Endothelial cell of umbilical vein (primary cell): ENCODE data around the gene FOXJ3. TPM values are rescaled to one million over a fixed set of nuclear protein-coding genes. Genes with fewer than 3 reads are reported as not detected.

Experiments
- BruUV-seq: library from RNA; stranded (reverse); fragments of 400-500 nt; replicated peaks from 2 replicates; lab custom pipeline; 2021; lab: Mats Ljungman, UMichigan
- CTCF ChIA-PET: fragments of 300-600, 350-600 bp; sonication (Branson Sonifier 250); formaldehyde crosslinking; loops from one replicate; lab custom pipeline; 2021; ENCODE audit warnings: antibody characterized with exemption, inconsistent platforms; lab: Charles Lee
- POLR2A ChIA-PET: fragments of 300-600, 350-600 bp; sonication (Branson Sonifier 250); formaldehyde crosslinking; loops from one replicate; lab custom pipeline; 2021; ENCODE audit warnings: antibody characterized with exemption, inconsistent platforms; lab: Charles Lee
- DNase-seq: peaks from one replicate; pipeline ENCODE4 v3.0.0-alpha.2; 2011; ENCODE audit warnings: low read depth, low spot score
- FAIRE-seq: peaks from 2 replicates; lab custom pipeline; 2011; peaks lifted over from hg19 to GRCh38; lab: Jason Lieb, UNC
- H2AFZ ChIP-seq: 2 replicates; pipeline ENCODE4 v1.6.0; 2012; ENCODE audit warnings: low read depth, low read length, control low read depth, inconsistent platforms
- H3K27ac ChIP-seq: 2 replicates; pipeline ENCODE4 v1.5.1; 2011; ENCODE audit warnings: low read depth, mild to moderate bottlenecking, control low read depth, low read length, moderate library complexity; ENCODE audit not compliant: insufficient read depth
- H3K27me3 ChIP-seq, 2 experiments: 2 replicates each; pipeline versions ENCODE4 v1.6.0 to v1.6.1; 2011; ENCODE audit warnings: low read length in 2 of 2, mixed read lengths in 1 of 2; ENCODE audit not compliant: control insufficient read depth in 2 of 2, insufficient read depth in 2 of 2
- H3K36me3 ChIP-seq, 2 experiments: 2 replicates in 1 of 2; 3 replicates in 1 of 2; pipeline ENCODE4 v1.5.1; 2011; ENCODE audit warnings: low read length in 2 of 2, mild to moderate bottlenecking in 1 of 2, moderate library complexity in 1 of 2; ENCODE audit not compliant: control insufficient read depth in 2 of 2, insufficient read depth in 2 of 2; ENCODE audit errors: extremely low read depth in 1 of 2
- H3K4me1 ChIP-seq: 3 replicates; pipeline ENCODE4 v1.5.1; 2011; ENCODE audit warnings: mild to moderate bottlenecking, low read length; ENCODE audit not compliant: control insufficient read depth, insufficient read depth; ENCODE audit errors: extremely low read depth
- H3K4me2 ChIP-seq: 2 replicates; pipeline ENCODE4 v1.6.1; 2011; ENCODE audit warnings: low read length, control low read depth, mixed read lengths; ENCODE audit not compliant: insufficient read depth
- H3K4me3 ChIP-seq, 3 experiments: fragments of 200-600 bp in 1 of 3; sonication (generic), shearing (Covaris generic) in 1 of 3; replicated peaks in 1 of 3; 2 replicates each; pipeline ENCODE4 v1.5.1; 2011 to 2016; ENCODE audit warnings: control low read depth in 3 of 3, low read length in 3 of 3, mild to moderate bottlenecking in 2 of 3, inconsistent platforms in 1 of 3, low read depth in 1 of 3, moderate library complexity in 1 of 3; ENCODE audit not compliant: insufficient read depth in 1 of 3
- H3K79me2 ChIP-seq: 2 replicates; pipeline ENCODE4 v1.6.0; 2012; ENCODE audit warnings: low read length, inconsistent platforms; ENCODE audit not compliant: control insufficient read depth, insufficient read depth
- H3K9ac ChIP-seq: replicated peaks from 2 replicates; pipeline ENCODE3; 2011; ENCODE audit warnings: low read length, control low read depth; ENCODE audit not compliant: insufficient read depth; ENCODE audit errors: extremely low read depth
- H3K9me1 ChIP-seq: replicated peaks from 3 replicates; pipeline ENCODE4 v1.6.0; 2011; ENCODE audit warnings: mild to moderate bottlenecking, low read length; ENCODE audit not compliant: control insufficient read depth, insufficient read depth; ENCODE audit errors: extremely low read depth
- H3K9me3 ChIP-seq: replicated peaks from 2 replicates; pipeline ENCODE4 v1.5.1; 2012; ENCODE audit warnings: low read length, inconsistent platforms; ENCODE audit not compliant: control insufficient read depth, insufficient read depth
- H4K20me1 ChIP-seq: replicated peaks from 2 replicates; pipeline ENCODE3; 2011; ENCODE audit warnings: mild to moderate bottlenecking, low read length; ENCODE audit not compliant: control insufficient read depth, insufficient read depth; ENCODE audit errors: extremely low read depth
- CTCF ChIP-seq, 2 donors: IDR thresholded peaks; 1 replicate in 1 of 2; 2 replicates in 1 of 2; pipeline ENCODE4 v1.5.1; 2011; ENCODE audit warnings: low read length in 2 of 2, mild to moderate bottlenecking in 2 of 2, moderate library complexity in 2 of 2, control low read depth in 1 of 2, inconsistent platforms in 1 of 2, low read depth in 1 of 2; ENCODE audit not compliant: insufficient read depth in 1 of 2; ENCODE audit errors: extremely low read depth in 1 of 2
- EZH2 ChIP-seq: IDR thresholded peaks from 2 replicates; pipeline ENCODE4 v1.6.1; 2012; ENCODE audit warnings: borderline replicate concordance, low read depth, mild to moderate bottlenecking, moderate library complexity, low read length, inconsistent platforms; ENCODE audit not compliant: severe bottlenecking
- FOS ChIP-seq: IDR thresholded peaks from 2 replicates; pipeline ENCODE4 v1.6.1; 2011; ENCODE audit warnings: mild to moderate bottlenecking, low read length, moderate library complexity, borderline replicate concordance; ENCODE audit not compliant: insufficient read depth
- GATA2 ChIP-seq: IDR thresholded peaks from 2 replicates; pipeline ENCODE4 v1.7.0; 2011; ENCODE audit warnings: low read depth, mild to moderate bottlenecking, moderate library complexity, mixed read lengths, low read length; ENCODE audit not compliant: insufficient read length, insufficient read depth
- JUN ChIP-seq: IDR thresholded peaks from 2 replicates; pipeline ENCODE4 v1.6.1; 2011; ENCODE audit warnings: borderline replicate concordance, low read depth; ENCODE audit not compliant: insufficient read length, insufficient read depth
- MAX ChIP-seq: IDR thresholded peaks from 2 replicates; pipeline ENCODE4 v1.6.1; 2011; ENCODE audit not compliant: insufficient read depth, insufficient read length
- MYC ChIP-seq: IDR thresholded peaks from one replicate; pipeline ENCODE4 v1.6.1; 2011; ENCODE audit warnings: mild to moderate bottlenecking, low read depth, low read length
- POLR2A ChIP-seq: IDR thresholded peaks from 2 replicates; pipeline ENCODE4 v1.6.1; 2012; ENCODE audit warnings: low read depth, mild to moderate bottlenecking, control low read depth, low read length
- POLR2AphosphoS5 ChIP-seq: IDR thresholded peaks from 2 replicates; pipeline ENCODE4 v1.6.1; 2012; ENCODE audit warnings: low read depth, mild to moderate bottlenecking, control low read depth, low read length, moderate library complexity; ENCODE audit not compliant: insufficient read depth
- dilution Hi-C: fragments of 300-500 bp; cut with MboI; formaldehyde crosslinking; loops from one replicate; pipeline ENCODE4 v1.15.0; 2019; ENCODE audit warnings: low sequenced_read_pairs; ENCODE audit not compliant: extremely low pct_ligation_motif_present
- intact Hi-C: fragments of 100-400 bp; cut with micrococcal nuclease; formaldehyde crosslinking; loops from one replicate; pipeline ENCODE4 v1.10.0; 2022
- polyA plus RNA-seq, 4 experiments: library from polyadenylated mRNA; depleted of rRNA in 3 of 4; stranded (reverse) in 3 of 4; unstranded in 1 of 4; fragments of >200 nt; gene quantifications; 2 replicates each; pipeline versions ENCODE4 v1.2.1 to v1.2.3, GENCODE V29; 2011 to 2012; ENCODE audit warnings: missing spikeins in 1 of 4
- total RNA-seq: library from RNA; stranded (reverse); gene quantifications from 2 replicates; pipeline ENCODE4 v1.2.3, GENCODE V29; 2021

Gene FOXJ3
- total and polyA plus RNA-seq, 2 donors (not counting 3 experiments of a cell fraction or from before 2014, with no cell fraction given), result 34.7 to 38.8 TPM

DNA sequence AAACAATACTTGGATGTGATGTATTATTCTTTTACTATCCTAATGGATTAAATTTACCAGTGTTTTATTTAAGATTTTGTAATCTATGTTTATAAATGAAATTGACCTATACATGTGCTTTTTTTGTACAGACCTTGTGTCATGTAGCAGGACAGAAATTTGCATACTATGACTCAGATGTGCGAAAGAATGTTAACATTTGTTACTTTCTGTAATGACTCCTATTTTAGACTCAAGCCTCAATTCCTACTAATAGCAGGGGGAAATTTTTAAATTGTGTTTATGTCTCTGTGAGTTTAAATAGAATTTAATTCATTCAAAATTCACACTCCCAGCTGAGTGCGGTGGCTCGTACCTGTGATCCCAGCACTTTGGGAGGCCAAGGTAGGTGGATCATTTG lies 23.8 kb upstream of the FOXJ3 start:
- Histone ChIP-seq H3K27me3 (peaks cover 0 to 6% of the 10 kb centered on the region in 2 experiments), H3K4me3 (no peak overlapping the region), H2AFZ (no peak overlapping the region), H4K20me1 (no peaks in the 10 kb centered on the region), H3K9me1 (no peaks in the 10 kb centered on the region), H3K79me2 (no peaks in the 10 kb centered on the region), H3K9ac (no peak overlapping the region), H3K27ac (no peak overlapping the region), H3K9me3 (no peaks in the 10 kb centered on the region), H3K4me2 (no peak overlapping the region), H3K36me3 (no peaks in the 10 kb centered on the region), H3K4me1 (no peaks in the 10 kb centered on the region)
- FAIRE-seq (no peak), DNase-seq (no peak)
- dilution Hi-C loops, result no loop called here
- ChIA-PET POLR2A (no interaction called here), CTCF (no interaction called here)
- intact Hi-C loops, result no loop called here
- TF ChIP-seq MAX (no peak), JUN (no peak), POLR2A (no peak), POLR2AphosphoS5 (no peak), MYC (no peak), EZH2 (no peak), CTCF (IDR thresholded peaks at IDR 0.05; ENCODE audit: extremely low read depth in 1 of 2, insufficient read depth in 1 of 2, low read depth in 1 of 2, low read length in 2 of 2) (no peak), FOS (no peak), GATA2 (no peak)
- no TSS peak for BruUV-seq
